ENCODE data around the gene TBRG4.

Gene TBRG4

GRCh38 chr7:45085619-45086200 lies 25.8 kb downstream of the TBRG4 start:
- H3K27ac ChIP-seq: no peak overlapping the region
- no peak for TF ChIP-seq CTCF (conservative IDR thresholded peaks at IDR 0.05)

GRCh38 chr7:45084901-45085618 lies 26.4 kb downstream of the TBRG4 start:
- no peak overlapping the region for H3K27ac ChIP-seq
- TF ChIP-seq CTCF (conservative IDR thresholded peaks at IDR 0.05): no peak

- no peak overlapping the region for H3K27ac ChIP-seq
- no peak for TF ChIP-seq CTCF (conservative IDR thresholded peaks at IDR 0.05)
These were observed 27.2 kb downstream of the TBRG4 start for GRCh38 chr7:45084336-45084735.

- peak overlapping the region; percentile 3; the same call in 1 of the 2 replicates for H3K27ac ChIP-seq
- TF ChIP-seq CTCF (conservative IDR thresholded peaks at IDR 0.05): no peak
These were observed 28.6 kb downstream of the TBRG4 start for GRCh38 chr7:45082831-45083331.

- peak overlapping the region; percentile 3; the same call in 1 of the 2 replicates for H3K27ac ChIP-seq
- TF ChIP-seq CTCF (conservative IDR thresholded peaks at IDR 0.05): no peak
These were observed 29.3 kb downstream of the TBRG4 start for GRCh38 chr7:45082031-45082830.

- H3K27ac ChIP-seq: no peak overlapping the region
- TF ChIP-seq CTCF (conservative IDR thresholded peaks at IDR 0.05): no peak
These were observed 29.9 kb downstream of the TBRG4 start for GRCh38 chr7:45081670-45081974.

- H3K27ac ChIP-seq: no peak overlapping the region
- TF ChIP-seq CTCF (conservative IDR thresholded peaks at IDR 0.05): no peak
These were observed 30.4 kb downstream of the TBRG4 start for GRCh38 chr7:45080958-45081669.

Data from VCaP (cell line).